GM21390 (cell line): Measurements from ENCODE around the gene TAF10.

Experiments
- ATAC-seq: cut with Tn5 transposase; IDR thresholded peaks from one replicate; pipeline ENCODE4 v1.9.1; 2021; ENCODE audit not compliant: unreplicated experiment

The TAF10 gene

GRCh38 chr11:6612213-6613041, at the start of gene TAF10:
TAF10 (minus strand) TSS chr11:6612216; CDS start chr11:6612189, 27 bp downstream.
- ATAC-seq: peak; percentile 88

GRCh38 chr11:6660712-6661111, 48.7 kb upstream of the TAF10 start:
- ATAC-seq: peak; percentile 73

GRCh38 chr11:6658647-6659046, 46.6 kb upstream of the TAF10 start:
- no peak for ATAC-seq

GRCh38 chr11:6657346-6657745, 45.3 kb upstream of the TAF10 start:
- no peak for ATAC-seq

GRCh38 chr11:6656936-6657335, 44.9 kb upstream of the TAF10 start:
- ATAC-seq: no peak

GRCh38 chr11:6656584-6656915, 44.5 kb upstream of the TAF10 start:
- ATAC-seq: no peak

GRCh38 chr11:6655790-6656583, 44.0 kb upstream of the TAF10 start, which contains the start of gene DCHS1:
DCHS1 (minus strand) TSS chr11:6655809; CDS start chr11:6641613, 14,196 bp downstream.
- ATAC-seq: no peak

- ATAC-seq: no peak
Measured at GRCh38 chr11:6655020-6655789, 43.2 kb upstream of the TAF10 start.

GRCh38 chr11:6654281-6655019, 42.4 kb upstream of the TAF10 start:
- no peak for ATAC-seq

GRCh38 chr11:6653656-6654055, 41.6 kb upstream of the TAF10 start:
- ATAC-seq: no peak

GRCh38 chr11:6653097-6653496, 41.1 kb upstream of the TAF10 start:
- ATAC-seq: no peak

GRCh38 chr11:6652182-6652581, 40.2 kb upstream of the TAF10 start:
- no peak for ATAC-seq

- no peak for ATAC-seq
Measured at GRCh38 chr11:6650980-6651379, 39.0 kb upstream of the TAF10 start.

- no peak for ATAC-seq
Measured at GRCh38 chr11:6650104-6650503, 38.1 kb upstream of the TAF10 start.

GRCh38 chr11:6648501-6648900, 36.5 kb upstream of the TAF10 start:
- no peak for ATAC-seq

- no peak for ATAC-seq
Measured at GRCh38 chr11:6647836-6648235, 35.8 kb upstream of the TAF10 start.

GRCh38 chr11:6646918-6647679, 35.1 kb upstream of the TAF10 start:
- ATAC-seq: peak; percentile 96

- no peak for ATAC-seq
Measured at GRCh38 chr11:6646576-6646917, 34.5 kb upstream of the TAF10 start.

GRCh38 chr11:6646071-6646470, 34.1 kb upstream of the TAF10 start:
- no peak for ATAC-seq

GRCh38 chr11:6642957-6643356, 30.9 kb upstream of the TAF10 start:
- ATAC-seq: no peak
